Activated CD4-positive, alpha-beta T cell treated with anti-CD3 and anti-CD28 coated beads, Interleukin-10, Interleukin-2, amounts not matched to agents 100 ng/mL and 50 ng/mL, durations not matched to agents 16 hours and 8 hours (primary cell): Measurements from ENCODE around the gene JAK2.
"Not testable (repeated sequence)": the region's sequence is repeated elsewhere in the genome, so short reads cannot be mapped to it uniquely, and the experiment has no call there.

Source experiments
- DNase-seq: peaks from one replicate; pipeline ENCODE4 v3.0.0-alpha.2; 2020

The JAK2 gene

GRCh38 chr9:5043381-5043780 is 58.3 kb downstream of the JAK2 start:
- DNase-seq, result no peak

GRCh38 chr9:5044160-5044559 is 59.1 kb downstream of the JAK2 start:
- DNase-seq, result no peak

- no peak for DNase-seq
Observed at GRCh38 chr9:5052838-5053237, 67.8 kb downstream of the JAK2 start.

GRCh38 chr9:5062631-5063030 is 77.6 kb downstream of the JAK2 start:
- no peak for DNase-seq

- DNase-seq, result no peak
Observed at GRCh38 chr9:5072871-5073270, 87.8 kb downstream of the JAK2 start.

GRCh38 chr9:5073701-5074100 is 88.6 kb downstream of the JAK2 start:
- DNase-seq, result no peak

GRCh38 chr9:5085993-5086392 is 100.9 kb downstream of the JAK2 start:
- DNase-seq, result no peak

- DNase-seq, result no peak
Observed at GRCh38 chr9:5089737-5090136, 104.7 kb downstream of the JAK2 start.

- DNase-seq, result no peak
Observed at GRCh38 chr9:5095795-5096194, 110.7 kb downstream of the JAK2 start.

GRCh38 chr9:5099466-5099865 is 114.4 kb downstream of the JAK2 start:
- no peak for DNase-seq

- not testable (repeated sequence) for DNase-seq
Observed at GRCh38 chr9:5101127-5101526, 116.1 kb downstream of the JAK2 start.

- DNase-seq, result not testable (repeated sequence)
Observed at GRCh38 chr9:5106517-5106916, 121.4 kb downstream of the JAK2 start.

- DNase-seq, result no peak
Observed at GRCh38 chr9:5110867-5111681, 126.0 kb downstream of the JAK2 start.

GRCh38 chr9:5111696-5112095 is 126.6 kb downstream of the JAK2 start:
- no peak for DNase-seq

GRCh38 chr9:5112109-5112592 is 127.1 kb downstream of the JAK2 start:
- no peak for DNase-seq

GRCh38 chr9:5112646-5113045 is 127.6 kb downstream of the JAK2 start:
- DNase-seq, result no peak

- DNase-seq, result no peak
Observed at GRCh38 chr9:5113523-5113922, 128.5 kb downstream of the JAK2 start.

- no peak for DNase-seq
Observed at GRCh38 chr9:5113994-5114748, 129.1 kb downstream of the JAK2 start.

GRCh38 chr9:5122116-5122515 is 137.0 kb downstream of the JAK2 start:
- no peak for DNase-seq

- no peak for DNase-seq
Observed at GRCh38 chr9:5122516-5122915, 137.4 kb downstream of the JAK2 start.

GRCh38 chr9:5140151-5140550 is 155.1 kb downstream of the JAK2 start:
- DNase-seq, result peak; percentile 20

GRCh38 chr9:5144217-5144616 is 159.1 kb downstream of the JAK2 start:
- DNase-seq, result no peak

- DNase-seq, result no peak
Observed at GRCh38 chr9:5146241-5146640, 161.2 kb downstream of the JAK2 start.
